Measurements from ENCODE around the gene SUSD1.

The SUSD1 gene

GRCh38 chr9:112041536-112042243, 133.4 kb downstream of the SUSD1 start:
- H3K9me3 ChIP-seq (ENCODE audit: insufficient read depth, low read depth, low read length): no peaks in the 10 kb centered on the region
- H3K9ac ChIP-seq (ENCODE audit: low read depth, low read length, poor library complexity, severe bottlenecking): no peak overlapping the region
- H3K79me2 ChIP-seq (ENCODE audit: insufficient read depth, low read length): no peaks in the 10 kb centered on the region
- H2AFZ ChIP-seq (ENCODE audit: low read length): no peak overlapping the region
- no peaks in the 10 kb centered on the region for H3K9me2 ChIP-seq (replicated peaks; ENCODE audit: low read depth, low read length)
- H3K4me3 ChIP-seq (ENCODE audit: low read length, poor library complexity, severe bottlenecking): no peak overlapping the region
- no peaks in the 10 kb centered on the region for H3K36me3 ChIP-seq (ENCODE audit: insufficient read depth, low read length)
- TF ChIP-seq EZH2phosphoT487 (IDR thresholded peaks at IDR 0.05; ENCODE audit: borderline replicate concordance): no peak
- no peaks in the 10 kb centered on the region for H3K27me3 ChIP-seq (ENCODE audit: insufficient read depth, low read length, poor library complexity, severe bottlenecking)
- peaks cover 21% of the 10 kb centered on the region for H3K4me1 ChIP-seq (ENCODE audit: insufficient read depth, low read length, poor library complexity, severe bottlenecking)
- peaks cover 14% of the 10 kb centered on the region for H4K20me1 ChIP-seq (ENCODE audit: insufficient read depth, low read length, poor library complexity, severe bottlenecking)
- no peak overlapping the region for H3K4me2 ChIP-seq (ENCODE audit: low read depth, low read length, poor library complexity, severe bottlenecking)
- H3F3A ChIP-seq (ENCODE audit: low read depth): peaks cover 4% of the 10 kb centered on the region; the same call in 1 of the 2 replicates

GRCh38 chr9:112041199-112041535, 133.9 kb downstream of the SUSD1 start:
- Histone ChIP-seq H3K4me2 (ENCODE audit: low read depth, low read length, poor library complexity, severe bottlenecking) (no peak overlapping the region), H3F3A (ENCODE audit: low read depth) (peaks cover 4% of the 10 kb centered on the region; the same call in 1 of the 2 replicates)

GRCh38 chr9:112038017-112038408, 137.1 kb downstream of the SUSD1 start:
- no peak overlapping the region for H3K4me3 ChIP-seq (ENCODE audit: low read length, poor library complexity, severe bottlenecking)
- no peaks in the 10 kb centered on the region for H3K9me2 ChIP-seq (replicated peaks; ENCODE audit: low read depth, low read length)
- no peaks in the 10 kb centered on the region for H3K36me3 ChIP-seq (ENCODE audit: insufficient read depth, low read length)
- H3K4me1 ChIP-seq (ENCODE audit: insufficient read depth, low read length, poor library complexity, severe bottlenecking): peaks cover 21% of the 10 kb centered on the region
- no peaks in the 10 kb centered on the region for H3K9me3 ChIP-seq (ENCODE audit: insufficient read depth, low read depth, low read length)
- H2AFZ ChIP-seq (ENCODE audit: low read length): no peak overlapping the region
- H3K79me2 ChIP-seq (ENCODE audit: insufficient read depth, low read length): no peaks in the 10 kb centered on the region
- H3K27me3 ChIP-seq (ENCODE audit: insufficient read depth, low read length, poor library complexity, severe bottlenecking): peaks cover 15% of the 10 kb centered on the region
- H4K20me1 ChIP-seq (ENCODE audit: insufficient read depth, low read length, poor library complexity, severe bottlenecking): peaks cover 14% of the 10 kb centered on the region
- peaks cover 4% of the 10 kb centered on the region; the same call in 1 of the 2 replicates for H3F3A ChIP-seq (ENCODE audit: low read depth)
- TF ChIP-seq CTCF (conservative IDR thresholded peaks at IDR 0.05; ENCODE audit: low read length) (no peak), EZH2phosphoT487 (IDR thresholded peaks at IDR 0.05; ENCODE audit: borderline replicate concordance) (no peak)
- peak overlapping the region; percentile 15 for H3K4me2 ChIP-seq (ENCODE audit: low read depth, low read length, poor library complexity, severe bottlenecking)
- no peak overlapping the region for H3K9ac ChIP-seq (ENCODE audit: low read depth, low read length, poor library complexity, severe bottlenecking)

More at GRCh38 chr9:112041199-112041535, 133.9 kb downstream of the SUSD1 start:
- no peaks in the 10 kb centered on the region for H3K36me3 ChIP-seq (ENCODE audit: insufficient read depth, low read length)
- H3K9me2 ChIP-seq (replicated peaks; ENCODE audit: low read depth, low read length): no peaks in the 10 kb centered on the region
- no peaks in the 10 kb centered on the region for H3K27me3 ChIP-seq (ENCODE audit: insufficient read depth, low read length, poor library complexity, severe bottlenecking)
- TF ChIP-seq CTCF (conservative IDR thresholded peaks at IDR 0.05; ENCODE audit: low read length) (no peak), EZH2phosphoT487 (IDR thresholded peaks at IDR 0.05; ENCODE audit: borderline replicate concordance) (no peak)
- peaks cover 14% of the 10 kb centered on the region for H4K20me1 ChIP-seq (ENCODE audit: insufficient read depth, low read length, poor library complexity, severe bottlenecking)
- no peak overlapping the region for H2AFZ ChIP-seq (ENCODE audit: low read length)
- H3K9ac ChIP-seq (ENCODE audit: low read depth, low read length, poor library complexity, severe bottlenecking): no peak overlapping the region
- H3K4me1 ChIP-seq (ENCODE audit: insufficient read depth, low read length, poor library complexity, severe bottlenecking): peaks cover 21% of the 10 kb centered on the region
- no peaks in the 10 kb centered on the region for H3K9me3 ChIP-seq (ENCODE audit: insufficient read depth, low read depth, low read length)
- no peaks in the 10 kb centered on the region for H3K79me2 ChIP-seq (ENCODE audit: insufficient read depth, low read length)
- no peak overlapping the region for H3K4me3 ChIP-seq (ENCODE audit: low read length, poor library complexity, severe bottlenecking)

Data from Loucy (cell line).